Activated naive CD4-positive, alpha-beta T cell treated with Interleukin-2 at 50 U/mL for 16 hours (primary cell): ENCODE measurements around the gene PAX7.
A peak's percentile ranks its signal among the peaks of the same experiment; 100 is the strongest.
"Not testable (repeated sequence)": the region's sequence is repeated elsewhere in the genome, so short reads cannot be mapped to it uniquely, and the experiment has no call there.

Experiments used
- DNase-seq: peaks from one replicate; pipeline ENCODE4 v3.0.0-alpha.2; 2020

Gene PAX7

DNA sequence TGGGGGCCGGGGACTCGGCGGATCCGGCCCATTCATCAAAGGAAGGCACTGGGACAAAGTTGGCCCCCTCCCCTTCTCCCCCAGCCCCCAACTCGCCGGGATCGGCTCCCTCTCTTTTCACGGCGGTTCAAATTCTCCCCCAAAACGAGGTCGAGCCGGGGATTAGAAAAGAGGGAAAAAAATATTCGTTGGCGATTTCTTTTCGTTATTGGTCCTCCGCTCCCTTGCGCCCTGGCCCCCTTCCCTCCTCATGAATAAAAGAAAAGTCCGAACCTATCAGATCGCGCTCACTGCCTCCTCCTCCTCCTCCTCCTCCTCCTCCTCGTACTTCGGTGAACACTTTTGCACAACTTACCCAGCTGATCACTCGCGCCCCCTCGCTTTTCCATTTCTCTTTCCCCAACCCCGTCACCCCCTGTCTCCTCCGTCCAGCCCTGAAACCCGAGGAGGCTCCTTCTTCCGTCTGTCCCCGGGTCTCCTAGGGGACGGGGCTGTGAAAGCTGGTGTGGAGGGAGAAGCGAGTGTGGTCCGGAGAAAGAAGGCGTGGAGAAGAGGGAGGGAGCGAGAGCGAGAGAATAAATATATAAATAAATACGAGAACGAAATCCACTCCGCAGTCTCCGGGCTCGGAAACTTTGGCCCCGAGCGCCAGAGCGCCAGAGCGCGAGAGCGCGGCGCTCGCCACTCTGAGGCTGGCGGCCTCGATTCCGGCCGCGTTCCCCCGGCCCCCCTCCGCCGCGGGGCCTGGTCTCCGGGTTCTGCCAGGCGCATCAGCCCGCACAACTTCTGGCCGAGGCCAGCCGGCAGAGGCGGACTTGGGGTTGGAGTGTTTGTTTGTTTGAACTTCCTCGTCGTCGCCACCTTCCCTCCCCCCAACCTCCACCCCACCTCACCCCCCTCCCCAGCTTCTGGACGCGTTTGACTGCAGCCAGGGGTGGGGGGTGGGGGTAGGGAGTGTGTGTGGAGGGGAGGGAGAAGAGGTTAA lies at the start of gene PAX7:
Gene PAX7 (plus strand): TSS at position 336 of the 985 bp plus-strand sequence. CDS start 758 bp downstream, outside the sequence.
- no peak for DNase-seq

- DNase-seq, result peak; percentile 23
Observed at GRCh38 chr1:18581420-18581880, 49.2 kb upstream of the PAX7 start.

DNA sequence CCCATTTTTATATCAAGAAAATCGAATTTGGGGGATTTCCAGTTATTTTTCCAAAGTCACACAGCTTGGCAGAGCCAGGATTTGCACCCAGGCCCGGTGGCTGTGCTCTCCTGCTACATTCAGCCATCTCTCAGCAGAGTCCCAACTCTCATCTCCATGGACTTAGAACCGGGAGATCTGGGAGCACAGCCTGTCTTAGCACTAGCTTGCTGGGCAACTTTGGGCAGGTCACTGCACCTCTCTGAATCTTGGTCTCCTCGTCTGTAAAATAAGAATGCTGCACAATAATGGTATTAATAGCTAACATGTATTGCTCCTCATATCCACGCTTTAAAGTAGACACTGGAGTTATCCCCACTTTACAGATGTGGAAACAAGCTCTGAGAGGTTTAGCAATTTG lies 47.8 kb upstream of the PAX7 start:
- no peak for DNase-seq

DNA sequence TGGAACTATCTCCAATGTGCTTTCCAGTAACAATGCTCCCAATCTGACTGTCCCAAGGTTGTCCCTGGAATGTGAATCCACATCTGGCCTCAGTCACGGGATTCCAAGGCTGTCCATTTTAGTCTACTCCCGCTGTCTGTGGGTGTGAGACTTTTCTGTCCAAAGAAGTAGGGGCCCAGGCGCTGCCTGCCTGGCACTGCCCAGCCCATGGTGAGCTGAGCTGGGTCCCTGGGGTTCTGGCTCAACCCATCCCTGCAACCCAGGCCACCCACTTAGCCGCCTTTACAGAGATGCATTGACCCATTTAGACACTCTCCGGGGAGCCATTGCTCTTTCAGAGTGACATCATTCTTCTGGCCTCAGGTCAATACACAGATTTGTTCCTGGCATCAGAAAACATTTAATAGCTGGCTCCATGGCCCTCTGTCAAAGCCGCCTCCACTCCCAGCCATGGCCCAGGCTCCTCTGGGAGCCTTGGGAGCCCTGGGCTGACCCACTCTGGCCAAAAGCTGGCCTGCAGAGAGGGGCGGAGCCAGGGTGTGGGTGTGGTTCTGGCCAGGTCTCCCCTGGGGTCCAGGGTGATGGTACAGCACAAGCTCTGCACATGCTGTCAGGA lies 47.2 kb upstream of the PAX7 start:
- DNase-seq, result no peak

DNA sequence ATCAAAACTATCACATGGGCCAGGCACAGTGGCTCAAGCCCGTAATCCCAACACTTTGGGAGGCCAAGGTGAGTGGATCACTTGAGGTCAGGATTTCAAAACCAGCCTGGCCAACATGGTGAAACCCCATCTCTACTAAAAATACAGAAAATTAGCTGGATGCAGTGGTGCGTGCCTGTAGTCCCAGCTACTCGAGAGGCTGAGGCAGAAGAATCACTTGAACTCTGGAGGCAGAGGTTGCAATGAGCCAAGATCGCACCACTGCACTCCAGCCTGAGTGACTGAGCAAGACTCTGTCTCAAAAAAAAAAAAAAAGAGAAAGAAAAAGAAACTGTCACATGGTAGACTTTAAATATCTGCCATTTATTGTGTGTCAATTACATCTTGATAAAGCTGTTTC lies 44.6 kb upstream of the PAX7 start:
- DNase-seq, result not testable (repeated sequence)

DNA sequence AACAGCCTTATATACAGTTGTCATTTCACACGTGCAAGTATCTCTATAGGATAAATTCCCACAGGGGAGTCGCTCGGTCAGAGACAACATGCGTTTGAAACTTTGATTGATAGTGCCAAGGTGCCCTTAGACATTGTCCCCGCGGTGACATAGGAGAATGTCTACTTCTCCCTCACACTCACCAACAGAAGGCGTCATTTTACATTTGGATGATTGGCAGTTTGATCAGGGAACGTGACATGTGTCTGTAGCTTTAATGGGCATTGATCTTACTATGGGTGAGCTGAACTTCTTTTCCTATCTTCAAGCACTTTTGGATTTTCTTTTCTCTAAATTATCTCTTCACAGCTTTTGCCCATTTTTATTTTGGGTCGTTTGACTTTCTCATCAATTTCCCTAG lies 42.6 kb upstream of the PAX7 start:
- DNase-seq, result no peak

GRCh38 chr1:18592368-18592767 lies 38.3 kb upstream of the PAX7 start:
- DNase-seq, result no peak

DNA sequence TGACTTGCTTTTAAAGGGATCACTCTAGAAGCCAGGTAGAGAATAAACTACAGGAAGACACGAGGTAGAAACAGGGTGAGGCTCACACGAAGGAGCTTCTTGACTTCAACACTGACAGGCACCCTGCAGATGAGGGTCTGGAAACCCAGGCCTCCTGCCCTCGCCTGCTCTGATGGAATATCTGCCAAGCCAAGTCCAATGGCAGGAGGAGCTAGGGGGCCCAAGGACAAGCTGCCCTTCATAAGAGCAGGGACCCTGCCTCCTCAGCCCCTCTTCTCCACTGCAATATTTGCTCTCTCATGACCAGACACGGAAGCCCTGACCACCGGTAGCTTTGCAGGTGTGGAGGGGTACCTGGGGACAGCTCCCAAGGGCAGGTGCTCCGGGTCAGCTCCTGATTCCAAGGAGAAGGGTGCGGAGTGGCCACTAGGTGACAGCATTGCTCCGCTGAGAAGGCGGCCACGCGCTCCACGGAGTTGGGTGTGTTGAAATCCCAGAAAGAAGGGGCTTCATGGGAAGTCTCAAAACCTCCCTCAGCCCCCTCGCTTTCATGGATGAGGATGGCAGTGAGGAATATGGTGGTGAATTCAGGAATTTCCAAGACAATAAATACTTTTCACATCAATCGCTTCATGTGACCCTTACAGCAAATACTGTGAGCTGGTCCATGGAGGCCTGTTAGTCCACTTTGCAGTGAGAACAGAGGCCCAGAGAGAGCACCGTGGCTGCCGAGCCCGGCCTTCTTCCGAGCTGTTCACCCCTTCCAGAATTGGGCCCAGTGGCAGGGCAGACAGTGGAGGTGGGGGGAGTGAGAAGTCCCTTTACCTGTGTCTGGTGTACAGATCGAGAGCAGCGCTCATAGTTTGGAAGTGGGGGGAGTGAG lies 33.2 kb upstream of the PAX7 start:
- DNase-seq, result peak; percentile 41

- DNase-seq, result no peak
Observed at GRCh38 chr1:18599086-18599485, 31.6 kb upstream of the PAX7 start.

DNA sequence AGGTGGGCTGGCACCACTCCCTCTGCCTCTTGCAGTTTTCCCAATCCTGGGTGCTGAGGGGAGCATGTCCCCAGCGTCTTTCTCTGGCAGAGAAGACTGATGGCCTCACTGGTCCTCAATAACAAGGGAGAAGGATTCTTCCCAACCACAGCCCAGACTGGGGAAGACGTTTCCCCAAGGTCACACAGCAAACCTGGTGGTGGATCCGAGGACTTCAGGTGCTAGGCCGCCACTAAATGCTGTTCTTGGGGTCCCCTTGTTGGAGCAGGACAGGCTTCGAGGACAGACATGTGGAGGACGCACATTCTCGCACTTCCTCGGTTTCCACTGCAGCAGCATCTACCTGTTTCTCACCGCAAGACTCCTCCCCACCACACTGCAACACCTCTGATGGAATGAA lies 30.9 kb upstream of the PAX7 start:
- no peak for DNase-seq

DNA sequence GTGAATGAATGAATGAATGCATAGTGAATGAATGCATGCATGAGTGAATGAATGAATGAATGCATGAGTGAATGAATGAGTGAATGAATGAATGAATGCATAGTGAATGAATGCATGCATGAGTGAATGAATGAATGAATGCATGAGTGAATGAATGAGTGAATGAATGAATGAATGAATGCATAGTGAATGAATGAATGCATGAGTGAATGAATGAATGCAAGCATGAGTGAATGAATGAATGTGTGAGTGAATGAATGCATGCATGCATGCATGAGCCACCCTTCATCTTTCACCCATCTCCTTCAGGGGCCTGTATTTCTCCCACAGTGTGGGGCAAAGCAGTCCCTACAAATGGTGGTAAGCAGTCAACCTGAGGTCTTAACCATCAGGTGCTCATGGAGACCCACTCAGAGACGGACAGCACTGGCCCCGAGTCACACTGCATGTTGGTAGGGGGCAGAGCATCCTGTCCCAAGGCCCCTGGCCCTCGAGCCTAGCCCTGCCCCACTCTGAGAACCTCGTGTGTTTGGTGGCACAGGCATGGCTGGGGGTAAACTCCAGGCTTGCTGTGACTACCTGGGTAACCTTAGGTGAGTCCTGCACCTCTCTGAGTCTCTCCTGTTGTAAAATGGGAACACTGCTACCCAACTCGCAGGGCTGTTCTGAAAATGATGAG lies 28.0 kb upstream of the PAX7 start:
- DNase-seq, result no peak

DNA sequence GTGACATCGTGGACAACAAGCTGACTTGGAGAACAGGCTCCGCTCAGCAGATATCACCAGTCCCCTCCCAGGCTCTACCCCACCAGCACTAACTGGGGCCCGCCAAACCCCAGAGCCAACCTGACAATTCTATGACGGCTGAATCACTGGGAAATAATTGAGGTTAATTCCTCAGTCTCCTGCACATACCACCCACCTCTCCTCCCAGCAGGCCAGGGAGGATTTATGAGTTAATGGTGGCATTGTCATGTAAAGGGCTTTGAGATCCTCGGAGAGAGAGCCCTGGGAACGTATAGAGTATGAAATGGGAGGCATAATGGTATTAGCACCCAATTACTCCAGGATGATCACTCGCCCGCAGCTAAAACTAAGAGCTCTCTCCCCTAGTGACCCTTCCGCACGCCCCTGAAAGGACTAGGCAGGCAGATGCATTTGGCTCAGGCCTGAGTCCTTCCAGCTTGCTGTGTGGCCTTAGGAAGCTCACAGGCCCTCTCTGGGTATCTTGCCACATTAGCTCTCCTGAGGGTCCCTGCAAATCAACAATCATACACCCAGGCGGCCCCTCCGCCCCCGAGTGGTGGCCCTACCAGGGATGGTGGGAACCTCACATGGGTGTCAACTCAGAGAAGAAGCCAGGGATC lies 27.3 kb upstream of the PAX7 start:
- DNase-seq, result no peak

DNA sequence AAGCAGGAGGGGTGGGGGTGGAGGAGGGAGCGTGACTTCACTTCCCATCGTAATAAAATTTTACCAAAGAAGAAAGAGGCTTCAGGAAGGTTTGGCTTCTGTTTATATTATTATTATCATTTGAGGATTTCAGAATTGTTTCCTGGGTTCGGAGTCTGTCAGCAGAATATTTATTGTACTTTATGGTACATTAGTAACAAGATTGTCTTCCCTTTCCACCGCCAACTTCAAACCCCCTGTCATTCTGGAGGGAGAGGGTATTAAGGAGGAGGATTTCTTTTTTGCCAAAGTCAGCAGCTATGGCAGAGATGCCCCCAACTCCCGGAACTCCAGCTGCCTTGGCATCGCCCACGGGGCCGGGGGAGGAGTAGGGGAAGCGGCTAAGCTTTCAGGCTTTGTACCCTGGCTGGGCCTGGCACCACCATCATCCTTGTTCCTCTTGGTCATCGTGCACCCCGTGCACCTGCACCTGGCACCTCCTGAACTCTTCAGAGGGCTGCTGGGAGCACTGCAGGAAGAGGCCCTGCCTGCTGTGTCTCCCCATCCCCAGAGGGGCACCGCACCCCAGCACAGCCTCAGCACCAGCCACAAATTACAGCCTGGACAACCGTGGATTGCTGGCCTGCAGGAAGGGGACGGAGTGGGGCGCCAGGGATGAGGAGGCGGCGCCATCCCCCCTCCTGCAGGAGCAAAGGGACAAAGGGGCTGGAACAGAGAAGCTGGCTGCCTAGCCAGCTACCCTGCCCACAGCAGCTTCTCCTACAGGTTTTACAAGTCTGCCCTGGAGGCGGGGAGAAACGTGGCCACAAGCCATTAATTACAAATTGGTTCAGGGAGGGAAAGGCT lies 24.0 kb upstream of the PAX7 start:
- DNase-seq, result no peak

DNA sequence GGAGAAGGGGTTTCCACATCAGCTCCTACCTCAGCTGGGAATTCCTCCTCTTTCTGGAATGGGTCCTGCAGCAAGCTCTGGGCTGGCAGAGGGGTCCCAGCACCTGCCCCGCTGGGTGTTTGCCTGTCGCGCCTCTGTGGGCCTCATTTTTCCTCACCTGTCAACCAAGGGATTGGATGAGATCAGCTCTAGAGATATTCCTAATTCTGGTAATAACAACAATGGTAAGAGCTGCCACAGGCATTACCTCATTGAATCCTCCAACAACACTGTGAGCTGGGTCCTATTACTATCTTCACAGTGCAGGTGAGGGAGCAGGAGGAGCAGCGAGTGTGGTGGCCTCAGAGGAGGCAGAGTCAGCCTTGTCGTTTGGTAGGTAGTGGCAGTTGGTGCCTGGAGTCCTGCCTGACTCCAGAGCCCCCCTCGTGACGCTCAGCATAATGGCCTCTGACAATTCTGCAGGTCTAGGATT lies 23.3 kb upstream of the PAX7 start:
- DNase-seq, result no peak

DNA sequence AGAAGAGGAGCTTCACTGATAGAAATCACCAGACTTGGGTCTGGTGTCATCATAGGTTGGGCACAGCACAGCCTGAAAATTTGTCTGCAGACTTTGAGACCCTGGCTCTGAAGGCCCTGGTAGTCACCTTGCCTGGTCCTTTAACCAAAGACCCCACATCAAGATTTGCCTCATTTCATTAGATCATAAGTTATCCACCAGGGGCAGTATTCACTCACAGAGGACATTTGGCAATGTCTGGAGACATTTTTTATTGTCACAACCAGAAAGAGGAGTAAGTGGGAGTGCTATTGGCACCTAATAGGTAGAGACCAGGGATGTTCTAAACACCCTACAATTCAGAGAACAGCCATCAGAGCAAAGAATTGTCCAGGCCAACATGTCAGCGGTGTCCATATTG lies 22.1 kb upstream of the PAX7 start:
- no peak for DNase-seq

- DNase-seq, result no peak
Observed at GRCh38 chr1:18611311-18611710, 19.3 kb upstream of the PAX7 start.

DNA sequence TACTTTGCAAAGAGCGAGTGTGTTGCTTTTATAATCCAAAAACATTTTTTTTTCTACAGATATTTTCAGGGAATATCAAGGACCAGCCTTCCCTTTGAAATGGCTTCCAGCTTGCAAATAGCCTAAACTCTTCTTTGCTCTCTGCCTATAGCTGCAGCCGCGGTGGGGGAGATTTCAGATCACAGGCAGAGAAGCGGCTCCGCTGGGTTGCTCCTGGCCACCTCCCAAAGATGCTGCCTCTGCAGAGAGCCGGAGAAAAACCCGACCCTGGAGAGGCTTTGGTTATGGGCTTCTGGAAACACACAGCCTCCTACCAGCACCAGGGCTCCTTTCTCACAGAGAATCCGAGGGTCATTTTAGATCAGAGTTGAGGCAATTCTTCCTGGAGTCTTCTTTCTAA lies 18.6 kb upstream of the PAX7 start:
- DNase-seq, result no peak

DNA sequence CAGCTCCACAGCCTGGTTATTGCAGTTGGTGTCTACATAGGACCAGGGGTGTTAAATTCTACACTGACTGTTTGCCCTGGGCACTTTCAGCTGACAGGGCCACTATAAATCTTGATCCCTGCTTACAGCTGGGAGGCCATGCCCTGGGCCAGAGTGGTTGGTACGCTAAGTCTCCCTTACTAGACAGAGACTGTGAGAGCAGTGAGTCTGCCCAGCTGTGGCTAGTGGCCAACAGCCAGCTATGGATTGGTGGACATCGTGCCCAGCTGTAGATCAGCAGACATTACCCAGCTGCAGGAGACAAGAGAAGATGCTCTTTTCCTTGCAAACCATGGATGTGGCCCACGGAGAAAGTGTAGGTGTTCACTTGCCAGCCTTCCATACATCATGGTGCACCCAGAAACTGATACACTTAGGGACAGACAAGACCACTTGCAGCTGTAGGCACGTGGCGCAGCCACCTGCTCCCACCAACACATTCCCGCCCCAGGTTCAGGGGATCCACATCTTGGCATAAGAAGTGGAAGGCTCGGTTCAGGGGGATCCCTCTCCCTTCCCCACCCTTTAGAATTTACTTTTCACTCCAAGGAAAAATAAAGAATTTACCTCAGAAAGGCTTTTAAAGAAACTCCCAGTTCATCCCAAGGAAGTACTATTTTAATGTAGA lies 16.4 kb upstream of the PAX7 start:
- no peak for DNase-seq

DNA sequence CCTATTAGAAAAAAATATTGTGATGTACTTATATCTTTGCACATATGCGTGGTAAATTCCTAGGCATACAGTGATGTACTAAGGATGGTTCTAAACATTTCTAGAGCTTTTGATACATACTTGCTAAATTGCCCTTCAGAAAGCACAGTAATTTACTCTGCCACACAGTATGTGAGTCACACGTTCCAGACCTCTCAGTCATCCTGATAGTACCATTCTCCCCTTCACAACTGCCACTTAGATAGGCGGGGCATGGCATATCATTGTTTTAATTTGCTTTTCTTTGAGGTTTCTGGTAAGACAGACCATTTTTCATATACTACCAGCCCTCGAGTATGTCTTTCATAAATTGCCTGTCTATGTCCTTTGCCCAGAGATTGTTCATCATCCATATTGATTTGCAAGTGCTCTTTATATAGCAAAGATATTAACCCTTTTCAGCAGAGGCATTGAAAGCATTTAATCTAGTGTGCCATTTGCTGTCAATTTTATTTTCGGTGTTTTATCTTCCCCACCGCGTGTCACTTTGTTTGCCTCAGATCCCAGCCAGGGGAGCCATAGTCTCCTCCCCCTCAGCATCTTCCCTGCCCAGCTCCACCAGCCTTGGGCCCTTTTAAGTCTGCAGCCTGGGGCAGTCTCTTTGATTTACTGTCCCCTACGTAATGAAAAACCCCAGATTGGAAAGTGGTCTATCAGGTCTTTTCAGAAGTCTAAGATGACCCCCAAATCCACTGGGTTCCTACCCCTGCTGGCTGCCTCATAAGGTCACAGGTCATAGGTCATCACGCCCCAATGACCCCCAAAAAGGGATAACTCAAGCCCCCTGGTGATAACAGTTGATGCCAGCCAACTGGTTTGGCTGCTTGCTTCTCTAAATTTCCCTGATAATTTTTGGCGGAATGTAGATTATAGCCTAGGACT lies 11.8 kb upstream of the PAX7 start:
- DNase-seq, result no peak
